Measurements from ENCODE around the gene PPM1K.

PPM1K gene

GRCh38 chr4:88230969-88231771 is 53.2 kb downstream of the PPM1K start:
- no peaks in the 10 kb centered on the region for H3K36me3 Mint-ChIP-seq (ENCODE audit: low read depth)
- H3K27ac Mint-ChIP-seq, result peak overlapping the region; percentile 81 to 98 (median 97)
- H3K4me1 Mint-ChIP-seq, result peaks cover 14% of the 10 kb centered on the region
- H3K9me3 Mint-ChIP-seq, result peaks cover 18% of the 10 kb centered on the region
- no peaks in the 10 kb centered on the region for H3K27me3 Mint-ChIP-seq (ENCODE audit: low read depth)
- no peak for TF ChIP-seq CTCF (IDR thresholded peaks at IDR 0.05; ENCODE audit: unreplicated experiment in 3 of 3)
- H3K4me3 Mint-ChIP-seq, result peak overlapping the region in 2 of 3 experiments; percentile 68

DNA sequence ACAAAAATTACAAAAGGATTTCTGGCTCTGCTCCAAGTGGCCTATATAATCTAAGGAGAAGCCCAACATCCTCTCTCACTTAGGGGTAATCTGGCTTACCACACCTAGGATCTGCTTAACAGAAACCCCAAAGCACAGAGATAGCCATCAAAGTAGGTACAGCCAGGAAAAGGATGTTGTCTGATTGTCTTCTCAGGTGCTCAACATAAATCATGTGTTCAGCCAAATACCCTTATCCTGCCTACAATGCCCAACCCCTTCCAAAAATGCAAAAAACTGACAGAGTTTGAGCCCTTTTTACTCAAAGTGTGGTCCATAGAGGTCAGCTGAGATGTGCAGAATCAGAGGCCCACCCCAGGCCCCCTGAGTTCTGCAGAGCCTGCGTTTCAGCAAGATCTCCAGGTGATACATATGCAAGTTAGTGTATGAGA is 53.9 kb downstream of the PPM1K start:
- Mint-ChIP-seq H3K27ac (peak overlapping the region; percentile 81 to 98 (median 97)), H3K9me3 (peaks cover 18% of the 10 kb centered on the region), H3K36me3 (ENCODE audit: low read depth) (no peaks in the 10 kb centered on the region), H3K4me3 (peak overlapping the region; percentile 10 to 68 (median 68)), H3K4me1 (peaks cover 14% of the 10 kb centered on the region), H3K27me3 (ENCODE audit: low read depth) (no peaks in the 10 kb centered on the region)
- no peak for TF ChIP-seq CTCF (IDR thresholded peaks at IDR 0.05; ENCODE audit: unreplicated experiment in 3 of 3)

GRCh38 chr4:88227734-88228133 is 56.6 kb downstream of the PPM1K start:
- no peak overlapping the region for H3K4me3 Mint-ChIP-seq
- H3K36me3 Mint-ChIP-seq (ENCODE audit: low read depth), result no peaks in the 10 kb centered on the region
- no peaks in the 10 kb centered on the region for H3K27me3 Mint-ChIP-seq (ENCODE audit: low read depth)
- no peak for TF ChIP-seq CTCF (IDR thresholded peaks at IDR 0.05; ENCODE audit: unreplicated experiment in 3 of 3)
- no peak overlapping the region for H3K27ac Mint-ChIP-seq
- peaks cover 14% of the 10 kb centered on the region for H3K4me1 Mint-ChIP-seq
- H3K9me3 Mint-ChIP-seq, result peaks cover 11% of the 10 kb centered on the region

DNA sequence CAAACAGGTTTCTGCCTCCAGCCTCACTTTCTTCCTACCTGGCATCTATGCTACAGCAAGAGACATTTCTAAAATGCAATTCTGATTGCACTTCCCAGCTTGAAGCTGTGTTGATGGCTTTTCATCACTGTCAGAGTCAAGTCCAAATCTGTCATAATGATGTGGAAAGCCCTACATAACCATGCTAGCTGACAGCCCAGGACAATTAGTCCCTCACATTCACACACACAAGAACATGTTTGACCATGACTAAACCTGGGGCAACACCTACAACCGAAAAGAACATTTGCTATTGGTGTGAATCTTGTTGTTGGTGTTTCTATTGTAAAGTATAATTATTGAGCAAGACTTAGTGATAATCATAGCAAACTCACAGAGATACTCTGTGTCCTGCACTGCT is 58.2 kb downstream of the PPM1K start:
- H3K9me3 Mint-ChIP-seq, result peaks cover 16% of the 10 kb centered on the region
- H3K27me3 Mint-ChIP-seq (ENCODE audit: low read depth), result no peaks in the 10 kb centered on the region
- peaks cover 7% of the 10 kb centered on the region for H3K4me1 Mint-ChIP-seq
- no peak overlapping the region for H3K4me3 Mint-ChIP-seq
- TF ChIP-seq CTCF (IDR thresholded peaks at IDR 0.05; ENCODE audit: unreplicated experiment in 3 of 3), result no peak
- no peak overlapping the region for H3K27ac Mint-ChIP-seq
- no peaks in the 10 kb centered on the region for H3K36me3 Mint-ChIP-seq (ENCODE audit: low read depth)

- Mint-ChIP-seq H3K4me3 (no peak overlapping the region), H3K27me3 (ENCODE audit: low read depth) (no peaks in the 10 kb centered on the region), H3K36me3 (ENCODE audit: low read depth) (no peaks in the 10 kb centered on the region), H3K9me3 (peaks cover 16% of the 10 kb centered on the region), H3K4me1 (peaks cover under 1% of the 10 kb centered on the region), H3K27ac (no peak overlapping the region)
- no peak for TF ChIP-seq CTCF (IDR thresholded peaks at IDR 0.05; ENCODE audit: unreplicated experiment in 3 of 3)
Observed at GRCh38 chr4:88225232-88226105, 58.9 kb downstream of the PPM1K start.
